WTC11 (cell line): ENCODE data around the gene UGGT2.
"Not testable (repeated sequence)": the region's sequence is repeated elsewhere in the genome, so short reads cannot be mapped to it uniquely, and the experiment has no call there.

Source experiments
- ESRRA ChIP-seq: sonication (generic); formaldehyde crosslinking; IDR thresholded peaks from 2 replicates; pipeline ENCODE4 v1.8.1; 2022; ENCODE audit warnings: mild to moderate bottlenecking, missing genetic modification reagents, borderline replicate concordance
- MXD4 ChIP-seq: fragments of 250-450 bp; sonication (Bioruptor Pico); IDR thresholded peaks from 2 replicates; pipeline ENCODE4 v1.8.0; 2021; ENCODE audit warnings: mild to moderate bottlenecking, moderate library complexity, borderline replicate concordance
- NFE2L1 ChIP-seq: sonication (generic); formaldehyde crosslinking; IDR thresholded peaks from 2 replicates; pipeline ENCODE4 v1.8.1; 2023; ENCODE audit warnings: missing genetic modification reagents
- NR2C2 ChIP-seq: sonication (generic); formaldehyde crosslinking; IDR thresholded peaks from 2 replicates; pipeline ENCODE4 v1.8.0; 2022; ENCODE audit warnings: mild to moderate bottlenecking, missing genetic modification reagents
- SP1 ChIP-seq: sonication (generic); formaldehyde crosslinking; conservative IDR thresholded peaks from 2 replicates; pipeline ENCODE4 v1.8.1; 2022; ENCODE audit warnings: missing genetic modification reagents
- TF ChIP-seq, protein P1 (sequence below): sonication (generic); formaldehyde crosslinking; IDR thresholded peaks from 2 replicates; pipeline ENCODE4 v1.8.1; 2023; ENCODE audit warnings: mild to moderate bottlenecking, missing genetic modification reagents, moderate library complexity
- TF ChIP-seq, protein P2 (sequence below): sonication (generic); formaldehyde crosslinking; IDR thresholded peaks from 2 replicates; pipeline ENCODE4 v1.8.0; 2023; ENCODE audit warnings: missing genetic modification reagents
- TF ChIP-seq, protein P3 (sequence below): fragments of 200-600 bp; IDR thresholded peaks from 2 replicates; pipeline ENCODE4 v1.8.0; 2022; ENCODE audit warnings: antibody characterized with exemption
- TF ChIP-seq, protein P4 (sequence below): sonication (generic); formaldehyde crosslinking; IDR thresholded peaks from 2 replicates; pipeline ENCODE4 v1.8.0; 2022; ENCODE audit warnings: mild to moderate bottlenecking, missing genetic modification reagents

DNA sequence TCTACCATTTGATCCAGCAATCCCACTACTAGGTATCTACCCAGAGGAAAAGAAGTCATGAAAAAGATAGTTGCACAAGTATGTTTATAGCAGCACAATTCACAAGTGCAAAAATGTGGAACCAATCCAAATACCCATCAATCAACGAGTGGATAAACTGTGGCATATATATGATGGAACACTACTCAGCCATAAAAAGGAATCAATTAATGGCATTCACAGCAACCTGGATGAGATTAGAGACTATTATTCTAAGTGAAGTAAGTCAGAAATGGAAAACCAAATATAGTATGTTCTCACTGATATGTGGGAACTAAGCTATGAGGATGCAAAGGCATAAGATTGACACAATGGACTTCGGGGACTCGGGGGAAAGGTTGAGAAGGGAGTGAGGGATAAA is 1.3 kb downstream of the UGGT2 start:
- TF ChIP-seq, protein P1, sequence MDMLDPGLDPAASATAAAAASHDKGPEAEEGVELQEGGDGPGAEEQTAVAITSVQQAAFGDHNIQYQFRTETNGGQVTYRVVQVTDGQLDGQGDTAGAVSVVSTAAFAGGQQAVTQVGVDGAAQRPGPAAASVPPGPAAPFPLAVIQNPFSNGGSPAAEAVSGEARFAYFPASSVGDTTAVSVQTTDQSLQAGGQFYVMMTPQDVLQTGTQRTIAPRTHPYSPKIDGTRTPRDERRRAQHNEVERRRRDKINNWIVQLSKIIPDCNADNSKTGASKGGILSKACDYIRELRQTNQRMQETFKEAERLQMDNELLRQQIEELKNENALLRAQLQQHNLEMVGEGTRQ (CRISPR knock-in tag) = not testable (repeated sequence)
- TF ChIP-seq, protein P2, sequence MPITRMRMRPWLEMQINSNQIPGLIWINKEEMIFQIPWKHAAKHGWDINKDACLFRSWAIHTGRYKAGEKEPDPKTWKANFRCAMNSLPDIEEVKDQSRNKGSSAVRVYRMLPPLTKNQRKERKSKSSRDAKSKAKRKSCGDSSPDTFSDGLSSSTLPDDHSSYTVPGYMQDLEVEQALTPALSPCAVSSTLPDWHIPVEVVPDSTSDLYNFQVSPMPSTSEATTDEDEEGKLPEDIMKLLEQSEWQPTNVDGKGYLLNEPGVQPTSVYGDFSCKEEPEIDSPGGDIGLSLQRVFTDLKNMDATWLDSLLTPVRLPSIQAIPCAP (CRISPR knock-in tag) = not testable (repeated sequence)
- TF ChIP-seq, protein P3, sequence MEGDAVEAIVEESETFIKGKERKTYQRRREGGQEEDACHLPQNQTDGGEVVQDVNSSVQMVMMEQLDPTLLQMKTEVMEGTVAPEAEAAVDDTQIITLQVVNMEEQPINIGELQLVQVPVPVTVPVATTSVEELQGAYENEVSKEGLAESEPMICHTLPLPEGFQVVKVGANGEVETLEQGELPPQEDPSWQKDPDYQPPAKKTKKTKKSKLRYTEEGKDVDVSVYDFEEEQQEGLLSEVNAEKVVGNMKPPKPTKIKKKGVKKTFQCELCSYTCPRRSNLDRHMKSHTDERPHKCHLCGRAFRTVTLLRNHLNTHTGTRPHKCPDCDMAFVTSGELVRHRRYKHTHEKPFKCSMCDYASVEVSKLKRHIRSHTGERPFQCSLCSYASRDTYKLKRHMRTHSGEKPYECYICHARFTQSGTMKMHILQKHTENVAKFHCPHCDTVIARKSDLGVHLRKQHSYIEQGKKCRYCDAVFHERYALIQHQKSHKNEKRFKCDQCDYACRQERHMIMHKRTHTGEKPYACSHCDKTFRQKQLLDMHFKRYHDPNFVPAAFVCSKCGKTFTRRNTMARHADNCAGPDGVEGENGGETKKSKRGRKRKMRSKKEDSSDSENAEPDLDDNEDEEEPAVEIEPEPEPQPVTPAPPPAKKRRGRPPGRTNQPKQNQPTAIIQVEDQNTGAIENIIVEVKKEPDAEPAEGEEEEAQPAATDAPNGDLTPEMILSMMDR = not testable (repeated sequence)
- TF ChIP-seq, protein P4, sequence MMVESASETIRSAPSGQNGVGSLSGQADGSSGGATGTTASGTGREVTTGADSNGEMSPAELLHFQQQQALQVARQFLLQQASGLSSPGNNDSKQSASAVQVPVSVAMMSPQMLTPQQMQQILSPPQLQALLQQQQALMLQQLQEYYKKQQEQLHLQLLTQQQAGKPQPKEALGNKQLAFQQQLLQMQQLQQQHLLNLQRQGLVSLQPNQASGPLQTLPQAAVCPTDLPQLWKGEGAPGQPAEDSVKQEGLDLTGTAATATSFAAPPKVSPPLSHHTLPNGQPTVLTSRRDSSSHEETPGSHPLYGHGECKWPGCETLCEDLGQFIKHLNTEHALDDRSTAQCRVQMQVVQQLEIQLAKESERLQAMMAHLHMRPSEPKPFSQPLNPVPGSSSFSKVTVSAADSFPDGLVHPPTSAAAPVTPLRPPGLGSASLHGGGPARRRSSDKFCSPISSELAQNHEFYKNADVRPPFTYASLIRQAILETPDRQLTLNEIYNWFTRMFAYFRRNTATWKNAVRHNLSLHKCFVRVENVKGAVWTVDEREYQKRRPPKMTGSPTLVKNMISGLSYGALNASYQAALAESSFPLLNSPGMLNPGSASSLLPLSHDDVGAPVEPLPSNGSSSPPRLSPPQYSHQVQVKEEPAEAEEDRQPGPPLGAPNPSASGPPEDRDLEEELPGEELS (CRISPR knock-in tag) = not testable (repeated sequence)
- not testable (repeated sequence) for TF ChIP-seq SP1; NFE2L1; ESRRA (CRISPR knock-in tag); MXD4 (CRISPR knock-in tag); NR2C2 (CRISPR knock-in tag)
